Activated T-helper 2 cell treated with anti-CD3 and anti-CD28 coated beads, Interferon-gamma antibody, Interleukin-2, Interleukin-4, amounts not matched to agents 10 μg/mL and 5 μg/mL and 100 μg/mL, durations not matched to agents 14 hours and 24 hours and 36 hours (primary cell): ENCODE measurements around the gene DGKI. TPM values are rescaled to one million over a fixed set of nuclear protein-coding genes. Genes with fewer than 3 reads are reported as not detected.

Experiments
- DNase-seq: peaks from one replicate; pipeline ENCODE4 v3.0.0; 2021; ENCODE audit warnings: low spot score
- H3K27ac Mint-ChIP-seq: one replicate; pipeline ENCODE4 v1.8.0; 2021; ENCODE audit warnings: mixed read lengths
- H3K27me3 Mint-ChIP-seq: one replicate; pipeline ENCODE4 v1.8.0; 2021; ENCODE audit warnings: low read depth, mixed read lengths
- H3K36me3 Mint-ChIP-seq: one replicate; pipeline ENCODE4 v1.8.0; 2021; ENCODE audit warnings: low read depth, mixed read lengths
- H3K4me1 Mint-ChIP-seq: one replicate; pipeline ENCODE4 v1.8.0; 2021; ENCODE audit warnings: low read depth, mixed read lengths
- H3K4me3 Mint-ChIP-seq: one replicate; pipeline ENCODE4 v1.8.0; 2021; ENCODE audit warnings: low read depth, mild to moderate bottlenecking, moderate library complexity, mixed read lengths
- H3K9me3 Mint-ChIP-seq: one replicate; pipeline ENCODE4 v1.8.0; 2021; ENCODE audit warnings: mixed read lengths
- intact Hi-C: fragments of 100-400 bp; cut with micrococcal nuclease; formaldehyde crosslinking; loops from one replicate; pipeline ENCODE4 v1.15.1; 2023
- total RNA-seq: library from RNA; stranded (reverse); gene quantifications from 2 replicates; pipeline ENCODE4 v1.2.3, GENCODE V29; 2022

Gene DGKI
- total RNA-seq, 1 donor from 2014 or later: 3.9 TPM

DNA sequence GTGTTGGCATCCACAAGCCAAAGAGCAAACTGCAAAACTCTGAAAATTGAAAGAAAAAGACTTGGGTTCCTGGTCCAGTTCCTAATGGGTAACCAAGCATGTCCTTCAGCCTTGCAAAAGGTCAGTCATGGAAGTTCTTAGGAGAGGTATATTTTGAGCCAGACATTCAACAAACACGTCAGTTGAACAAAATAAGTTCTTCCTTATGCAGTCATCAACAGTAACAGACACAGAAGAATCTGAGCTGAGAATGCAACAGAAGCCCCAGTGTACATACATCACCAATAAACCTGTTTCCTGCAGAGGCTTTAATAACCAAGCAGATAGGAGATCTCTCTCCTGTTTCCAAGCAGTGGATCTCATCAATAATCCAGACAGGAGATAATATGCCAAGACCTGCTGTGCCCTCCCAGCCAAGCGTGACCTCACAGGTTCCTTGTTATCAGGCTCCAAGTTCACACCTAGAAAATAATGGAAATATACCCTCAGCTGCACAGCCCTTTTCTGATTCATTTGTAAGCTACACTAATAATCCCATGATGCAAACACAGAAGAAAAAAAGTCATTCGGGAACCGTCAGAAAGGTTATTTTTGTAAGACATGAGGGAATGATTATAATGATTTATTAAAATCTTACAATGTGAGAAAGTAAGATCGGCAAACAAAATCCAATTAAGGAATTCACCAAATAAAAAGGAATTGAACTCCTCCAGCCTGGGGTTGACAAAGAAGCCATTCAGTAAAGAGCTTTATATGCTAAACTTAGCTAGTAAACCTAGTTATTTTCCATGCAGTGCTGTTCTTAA, 90.7 kb downstream of the DGKI start:
- no peaks in the 10 kb centered on the region for H3K9me3 Mint-ChIP-seq
- H3K27me3 Mint-ChIP-seq: peaks cover 1% of the 10 kb centered on the region
- H3K4me3 Mint-ChIP-seq: no peak overlapping the region
- H3K36me3 Mint-ChIP-seq: no peaks in the 10 kb centered on the region
- intact Hi-C loops: no loop called here
- no peak for DNase-seq
- no peak overlapping the region for H3K27ac Mint-ChIP-seq
- H3K4me1 Mint-ChIP-seq: no peaks in the 10 kb centered on the region

- Mint-ChIP-seq H3K4me3 (no peak overlapping the region), H3K27ac (no peak overlapping the region), H3K4me1 (no peaks in the 10 kb centered on the region), H3K9me3 (no peaks in the 10 kb centered on the region), H3K27me3 (peaks cover 1% of the 10 kb centered on the region), H3K36me3 (no peaks in the 10 kb centered on the region)
- no peak for DNase-seq
- intact Hi-C loops: no loop called here
Measured at GRCh38 chr7:137755427-137755826, 91.3 kb downstream of the DGKI start.

DNA sequence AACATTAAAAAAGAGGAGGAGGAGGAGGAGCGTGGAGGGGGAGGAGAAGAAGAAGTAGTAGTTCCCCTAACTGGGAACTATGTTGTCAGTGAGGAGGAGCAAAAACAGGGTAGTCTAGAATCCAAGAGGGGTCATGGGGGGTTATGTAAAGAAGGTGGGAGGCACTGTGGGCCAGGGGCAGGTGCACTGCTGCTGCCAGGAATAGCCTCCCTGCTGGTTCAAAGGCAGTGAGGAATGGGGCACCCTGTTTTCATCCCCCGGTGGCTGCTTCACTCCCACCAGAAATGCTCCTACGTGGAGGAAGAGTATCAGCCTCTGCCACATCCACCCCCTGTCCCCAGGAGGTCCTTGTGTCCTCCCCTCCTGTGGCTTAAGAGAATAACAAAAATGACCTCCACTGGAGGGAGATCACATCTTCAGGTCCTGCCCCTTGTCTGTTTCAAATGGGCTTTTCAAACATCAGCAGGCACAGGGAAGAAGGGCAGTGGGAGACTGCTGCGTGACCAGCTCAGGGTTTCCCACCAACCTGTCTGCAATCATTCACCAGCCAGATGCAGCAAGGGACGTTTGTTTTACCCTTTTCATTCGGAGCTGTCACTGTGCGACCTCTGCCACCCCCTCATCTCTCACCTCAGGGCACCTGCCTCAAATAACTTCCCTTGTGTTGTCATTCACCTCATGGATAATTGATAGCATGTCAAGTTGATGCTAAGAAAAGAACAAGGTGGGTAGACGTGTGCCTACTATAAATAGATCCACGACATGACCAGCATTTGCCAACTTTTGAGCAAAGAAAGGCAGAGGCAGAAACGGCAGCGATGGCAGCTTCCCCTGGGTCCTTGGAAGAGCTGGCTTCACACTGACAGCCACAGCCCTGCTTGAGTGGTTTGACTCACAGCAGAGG, 92.6 kb downstream of the DGKI start:
- intact Hi-C loops: no loop called here
- Mint-ChIP-seq H3K4me1 (no peaks in the 10 kb centered on the region), H3K27ac (no peak overlapping the region), H3K27me3 (peaks cover 3% of the 10 kb centered on the region), H3K4me3 (no peak overlapping the region), H3K36me3 (no peaks in the 10 kb centered on the region), H3K9me3 (no peaks in the 10 kb centered on the region)
- no peak for DNase-seq

GRCh38 chr7:137753575-137753947, 93.2 kb downstream of the DGKI start:
- H3K27ac Mint-ChIP-seq: no peak overlapping the region
- no peak for DNase-seq
- H3K4me3 Mint-ChIP-seq: no peak overlapping the region
- H3K9me3 Mint-ChIP-seq: no peaks in the 10 kb centered on the region
- no peaks in the 10 kb centered on the region for H3K4me1 Mint-ChIP-seq
- intact Hi-C loops: no loop called here
- H3K27me3 Mint-ChIP-seq: peaks cover 3% of the 10 kb centered on the region
- H3K36me3 Mint-ChIP-seq: no peaks in the 10 kb centered on the region

DNA sequence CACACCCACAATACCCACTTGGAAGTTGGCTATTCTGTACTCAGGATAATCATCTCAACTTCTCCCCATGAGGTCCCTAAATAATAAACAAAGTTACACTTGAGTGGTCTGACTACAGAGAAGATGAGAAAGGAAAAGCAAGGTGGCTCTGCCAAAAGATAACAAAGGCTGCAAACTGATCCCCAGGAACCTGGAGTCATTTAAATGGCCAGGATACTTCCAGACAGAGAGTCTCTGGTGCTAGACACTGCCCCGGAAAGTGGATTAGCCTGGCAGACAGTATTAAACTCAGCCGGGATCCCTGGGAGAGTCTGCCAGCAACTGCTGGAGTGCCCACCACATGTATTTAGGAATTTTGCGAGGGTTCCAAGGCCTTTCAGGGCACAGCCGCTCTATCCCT, 93.7 kb downstream of the DGKI start:
- Mint-ChIP-seq H3K27me3 (peaks cover 3% of the 10 kb centered on the region), H3K36me3 (no peaks in the 10 kb centered on the region), H3K9me3 (no peaks in the 10 kb centered on the region), H3K4me3 (no peak overlapping the region), H3K27ac (no peak overlapping the region), H3K4me1 (no peaks in the 10 kb centered on the region)
- intact Hi-C loops: no loop called here
- no peak for DNase-seq

DNA sequence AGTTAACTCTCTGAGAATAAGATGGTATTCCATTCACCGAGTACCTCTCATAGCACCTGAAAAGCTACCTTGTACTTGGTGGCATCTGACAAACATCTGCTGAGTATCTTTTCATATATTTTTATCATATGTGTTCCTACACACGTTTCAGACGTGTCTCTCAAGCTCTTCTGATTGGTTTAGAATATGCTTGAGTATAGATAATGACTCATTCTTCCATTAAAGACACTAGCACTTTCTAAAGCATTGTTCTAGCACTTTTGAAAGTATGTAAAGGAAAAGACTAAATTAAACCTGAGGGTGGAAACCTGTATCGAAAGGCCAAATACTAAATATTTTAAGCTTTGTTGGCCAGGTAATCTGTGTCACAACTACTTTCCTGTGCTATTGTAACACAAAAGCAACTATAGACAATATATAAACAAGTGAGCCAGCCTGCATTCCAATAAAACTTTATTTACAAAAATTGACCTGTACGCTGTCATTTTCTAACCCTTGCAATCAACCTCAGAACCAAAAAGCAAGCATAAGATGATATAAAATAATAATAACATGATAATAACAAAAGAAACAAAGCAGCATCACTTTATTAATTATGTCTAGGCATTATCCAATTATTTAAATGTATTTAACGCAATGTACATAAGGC, 95.3 kb downstream of the DGKI start:
- Mint-ChIP-seq H3K4me1 (no peaks in the 10 kb centered on the region), H3K4me3 (no peak overlapping the region), H3K27ac (no peak overlapping the region), H3K27me3 (peaks cover 3% of the 10 kb centered on the region), H3K9me3 (no peaks in the 10 kb centered on the region), H3K36me3 (no peaks in the 10 kb centered on the region)
- intact Hi-C loops: no loop called here
- no peak for DNase-seq

DNA sequence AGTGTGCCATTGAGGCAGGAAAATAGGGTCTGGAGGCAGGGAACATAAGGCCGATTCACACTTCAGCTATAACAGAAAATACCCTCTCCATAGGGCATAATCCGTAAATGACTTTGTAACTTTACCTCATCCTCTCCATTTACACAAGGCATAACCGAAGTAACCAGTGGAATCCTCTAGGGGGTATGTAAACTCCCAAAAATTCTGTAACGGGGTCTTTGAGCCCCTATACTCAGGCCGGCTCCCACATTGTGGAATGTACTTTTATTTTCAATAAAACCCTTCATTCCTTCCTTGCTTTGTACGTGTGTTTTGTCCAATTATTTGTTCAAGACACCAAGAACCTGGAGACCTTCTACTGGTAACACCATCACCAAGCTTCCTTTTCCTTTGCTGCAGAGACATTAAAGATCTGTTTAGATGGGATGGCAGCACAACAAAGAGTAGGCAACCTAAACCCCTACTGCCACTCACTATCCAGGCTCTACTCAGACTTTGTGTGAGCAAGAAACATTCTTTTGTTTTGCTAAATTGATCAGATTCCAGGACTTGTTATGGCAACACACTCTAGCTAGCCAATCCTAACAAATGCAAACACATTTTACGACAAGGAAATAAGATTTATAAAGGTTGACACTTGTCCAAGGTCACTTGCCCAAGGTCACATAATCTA, 99.3 kb downstream of the DGKI start:
- Mint-ChIP-seq H3K27me3 (peaks cover 2% of the 10 kb centered on the region), H3K4me3 (no peak overlapping the region), H3K4me1 (no peaks in the 10 kb centered on the region), H3K27ac (no peak overlapping the region), H3K36me3 (no peaks in the 10 kb centered on the region), H3K9me3 (no peaks in the 10 kb centered on the region)
- no peak for DNase-seq
- intact Hi-C loops: no loop called here

- Mint-ChIP-seq H3K9me3 (no peaks in the 10 kb centered on the region), H3K36me3 (no peaks in the 10 kb centered on the region), H3K27ac (no peak overlapping the region), H3K27me3 (no peaks in the 10 kb centered on the region), H3K4me1 (no peaks in the 10 kb centered on the region), H3K4me3 (no peak overlapping the region)
- intact Hi-C loops: no loop called here
- no peak for DNase-seq
Measured at GRCh38 chr7:137743021-137743420, 103.8 kb downstream of the DGKI start.

DNA sequence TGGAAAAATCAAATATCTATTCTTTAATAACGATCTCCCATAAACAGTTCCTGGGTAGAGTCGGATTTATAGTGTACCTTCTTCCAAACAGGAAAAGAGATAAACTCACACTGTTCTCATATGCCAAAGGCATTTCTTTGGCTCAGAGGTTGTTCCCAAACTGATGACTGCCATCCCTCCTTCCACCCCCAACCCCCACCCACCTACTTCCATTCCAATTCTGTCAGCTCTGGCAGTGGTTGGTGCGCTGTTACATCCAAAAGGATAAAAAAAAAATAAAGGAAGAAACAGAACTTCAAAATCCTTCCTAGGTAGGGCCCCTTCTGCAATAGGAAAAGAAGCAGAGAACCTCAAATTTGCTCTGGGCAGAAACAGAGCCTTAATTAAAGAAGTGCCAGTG, 104.7 kb downstream of the DGKI start:
- no peaks in the 10 kb centered on the region for H3K36me3 Mint-ChIP-seq
- DNase-seq: no peak
- H3K27me3 Mint-ChIP-seq: no peaks in the 10 kb centered on the region
- no peak overlapping the region for H3K27ac Mint-ChIP-seq
- H3K9me3 Mint-ChIP-seq: no peaks in the 10 kb centered on the region
- no peaks in the 10 kb centered on the region for H3K4me1 Mint-ChIP-seq
- no peak overlapping the region for H3K4me3 Mint-ChIP-seq
- intact Hi-C loops: no loop called here

DNA sequence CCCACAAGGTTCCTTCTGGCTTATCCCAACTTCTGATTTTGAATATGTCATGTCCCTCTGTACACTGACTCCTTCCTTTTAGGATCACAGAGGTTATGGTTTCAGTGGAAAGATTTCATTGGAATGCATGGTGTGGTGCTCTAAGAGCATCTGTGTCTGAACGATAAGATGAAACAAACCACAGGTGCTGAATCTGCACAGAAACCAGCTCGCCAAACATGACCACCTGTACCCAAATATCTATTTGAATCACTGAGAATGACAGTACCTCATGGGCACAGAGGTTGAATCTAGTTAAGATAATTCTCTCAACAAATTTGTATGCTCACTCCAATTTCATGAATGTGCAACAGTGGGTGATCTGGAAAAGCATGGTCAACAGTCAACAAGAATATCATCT, 105.3 kb downstream of the DGKI start:
- H3K36me3 Mint-ChIP-seq: no peaks in the 10 kb centered on the region
- H3K27me3 Mint-ChIP-seq: no peaks in the 10 kb centered on the region
- H3K9me3 Mint-ChIP-seq: no peaks in the 10 kb centered on the region
- DNase-seq: no peak
- H3K27ac Mint-ChIP-seq: no peak overlapping the region
- H3K4me3 Mint-ChIP-seq: no peak overlapping the region
- no peaks in the 10 kb centered on the region for H3K4me1 Mint-ChIP-seq
- intact Hi-C loops: no loop called here

GRCh38 chr7:137734221-137734620, 112.6 kb downstream of the DGKI start:
- DNase-seq: no peak
- no peaks in the 10 kb centered on the region for H3K27me3 Mint-ChIP-seq
- H3K4me1 Mint-ChIP-seq: no peaks in the 10 kb centered on the region
- intact Hi-C loops: no loop called here
- H3K4me3 Mint-ChIP-seq: no peak overlapping the region
- no peak overlapping the region for H3K27ac Mint-ChIP-seq
- no peaks in the 10 kb centered on the region for H3K9me3 Mint-ChIP-seq
- H3K36me3 Mint-ChIP-seq: no peaks in the 10 kb centered on the region

GRCh38 chr7:137732168-137732567, 114.6 kb downstream of the DGKI start:
- intact Hi-C loops: no loop called here
- no peaks in the 10 kb centered on the region for H3K36me3 Mint-ChIP-seq
- no peaks in the 10 kb centered on the region for H3K4me1 Mint-ChIP-seq
- no peak for DNase-seq
- H3K4me3 Mint-ChIP-seq: no peak overlapping the region
- H3K27me3 Mint-ChIP-seq: no peaks in the 10 kb centered on the region
- H3K9me3 Mint-ChIP-seq: no peaks in the 10 kb centered on the region
- no peak overlapping the region for H3K27ac Mint-ChIP-seq
